PC-3 (cell line): ENCODE measurements around the gene PHRF1.

ENCODE experiments used
- EZH2 ChIP-seq: fragments of 300-600 bp; sonication (generic); IDR thresholded peaks from one replicate; pipeline ENCODE4 v1.6.1; 2017; ENCODE audit warnings: antibody characterized with exemption, mild to moderate bottlenecking, low read length; ENCODE audit not compliant: unreplicated experiment
- EZH2phosphoT487 ChIP-seq: fragments of 300-600 bp; sonication (generic); IDR thresholded peaks from 2 replicates; pipeline ENCODE4 v1.6.1; 2018; ENCODE audit warnings: mild to moderate bottlenecking, antibody characterized with exemption, low read length, borderline replicate concordance
- TF ChIP-seq, protein P1 (sequence below): fragments of 300-600 bp; sonication (generic); conservative IDR thresholded peaks from 2 replicates; pipeline ENCODE4 v1.5.1; 2017; ENCODE audit warnings: antibody characterized with exemption, low read depth, mild to moderate bottlenecking, low read length

GRCh38 chr11:565921-566509, 10.3 kb upstream of the PHRF1 start:
- TF ChIP-seq EZH2phosphoT487 (no peak), EZH2 (no peak)
- TF ChIP-seq, protein P1, sequence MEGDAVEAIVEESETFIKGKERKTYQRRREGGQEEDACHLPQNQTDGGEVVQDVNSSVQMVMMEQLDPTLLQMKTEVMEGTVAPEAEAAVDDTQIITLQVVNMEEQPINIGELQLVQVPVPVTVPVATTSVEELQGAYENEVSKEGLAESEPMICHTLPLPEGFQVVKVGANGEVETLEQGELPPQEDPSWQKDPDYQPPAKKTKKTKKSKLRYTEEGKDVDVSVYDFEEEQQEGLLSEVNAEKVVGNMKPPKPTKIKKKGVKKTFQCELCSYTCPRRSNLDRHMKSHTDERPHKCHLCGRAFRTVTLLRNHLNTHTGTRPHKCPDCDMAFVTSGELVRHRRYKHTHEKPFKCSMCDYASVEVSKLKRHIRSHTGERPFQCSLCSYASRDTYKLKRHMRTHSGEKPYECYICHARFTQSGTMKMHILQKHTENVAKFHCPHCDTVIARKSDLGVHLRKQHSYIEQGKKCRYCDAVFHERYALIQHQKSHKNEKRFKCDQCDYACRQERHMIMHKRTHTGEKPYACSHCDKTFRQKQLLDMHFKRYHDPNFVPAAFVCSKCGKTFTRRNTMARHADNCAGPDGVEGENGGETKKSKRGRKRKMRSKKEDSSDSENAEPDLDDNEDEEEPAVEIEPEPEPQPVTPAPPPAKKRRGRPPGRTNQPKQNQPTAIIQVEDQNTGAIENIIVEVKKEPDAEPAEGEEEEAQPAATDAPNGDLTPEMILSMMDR, result no peak
